Skeletal muscle tissue (tissue), 4 donors: ENCODE data around the gene SERPINB3. TPM values are rescaled to one million over a fixed set of nuclear protein-coding genes. Genes with fewer than 3 reads are reported as not detected.
"Not testable (repeated sequence)": the region's sequence is repeated elsewhere in the genome, so short reads cannot be mapped to it uniquely, and the experiment has no call there.

Experiments
- H3K27ac ChIP-seq: one replicate; pipeline ENCODE4 v1.7.0; 2013; ENCODE audit warnings: mild to moderate bottlenecking, low read depth, low read length, inconsistent platforms
- H3K27me3 ChIP-seq, 3 donors: one replicate each; pipeline ENCODE4 v1.7.0; 2013; ENCODE audit warnings: low read length in 3 of 3; ENCODE audit not compliant: control insufficient read depth in 3 of 3, insufficient read depth in 3 of 3
- H3K36me3 ChIP-seq, 3 donors: one replicate each; pipeline ENCODE4 v1.7.0; 2013; ENCODE audit warnings: low read length in 3 of 3; ENCODE audit not compliant: control insufficient read depth in 3 of 3, insufficient read depth in 3 of 3
- H3K4me1 ChIP-seq, 3 donors: one replicate each; pipeline ENCODE4 v1.7.0; 2013; ENCODE audit warnings: low read length in 3 of 3, mild to moderate bottlenecking in 3 of 3; ENCODE audit not compliant: control insufficient read depth in 3 of 3, insufficient read depth in 3 of 3
- H3K4me3 ChIP-seq, 3 donors: one replicate each; pipeline ENCODE4 v1.7.0; 2013; ENCODE audit warnings: low read length in 3 of 3
- H3K9ac ChIP-seq, 3 donors: one replicate each; pipeline ENCODE4 v1.7.0; 2013; ENCODE audit warnings: low read length in 3 of 3, mild to moderate bottlenecking in 3 of 3, moderate library complexity in 2 of 3, low read depth in 1 of 3
- H3K9me3 ChIP-seq, 3 donors: one replicate each; pipeline ENCODE4 v1.7.0; 2013; ENCODE audit warnings: low read length in 3 of 3; ENCODE audit not compliant: control insufficient read depth in 3 of 3
- total RNA-seq: library from RNA; depleted of rRNA; stranded (reverse); fragments of >200 nt; gene quantifications from one replicate; pipeline ENCODE4 v1.2.3, GENCODE V29; 2014
- donor health status: Osteomylitis.

SERPINB3 gene
- total RNA-seq: not detected

DNA sequence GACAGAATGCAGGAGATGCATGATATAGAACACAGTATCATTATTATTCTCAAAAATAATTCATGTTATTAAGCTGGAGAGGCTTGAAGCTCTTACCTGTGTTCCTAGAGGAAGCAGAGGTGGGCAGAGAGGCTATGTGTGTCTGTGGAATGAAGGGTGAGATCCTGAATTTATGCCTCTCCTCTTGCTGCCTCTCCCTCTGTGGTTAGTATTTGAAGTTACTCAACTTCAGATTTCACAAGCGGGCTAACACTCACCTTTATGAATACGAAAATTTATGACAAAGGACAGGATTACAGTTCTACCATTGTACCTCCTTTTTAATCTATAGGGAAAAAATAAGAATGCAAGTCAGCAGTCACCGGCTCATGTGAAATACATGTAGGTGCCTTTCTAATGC, at the start of gene SERPINB3:
Gene SERPINB3, minus strand, starts transcription at position 144 of the 400 bp plus-strand sequence. CDS start 677 bp downstream, outside the sequence.
- H3K36me3 ChIP-seq, H3K4me3 ChIP-seq, H3K27ac ChIP-seq, H3K9ac ChIP-seq, H3K27me3 ChIP-seq, H3K9me3 ChIP-seq, H3K4me1 ChIP-seq: not testable (repeated sequence)

DNA sequence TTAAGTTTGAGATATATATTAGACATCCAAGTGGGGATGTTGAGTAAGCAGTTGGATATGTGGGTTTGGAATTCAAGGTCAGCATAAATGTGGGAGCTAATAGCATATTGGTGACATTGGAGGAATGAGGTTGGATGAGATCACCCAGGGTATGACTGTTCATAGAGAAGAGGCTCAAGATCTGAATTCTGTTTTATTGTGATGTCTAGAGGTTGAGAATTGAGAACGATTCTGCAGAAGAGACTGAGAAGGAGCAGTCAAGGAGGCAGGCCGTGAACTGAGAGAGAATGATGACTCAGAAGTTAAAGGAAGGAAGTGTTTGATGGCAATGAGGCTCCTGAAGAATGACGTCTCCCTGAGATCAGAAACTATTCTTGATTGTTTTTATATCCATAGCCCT, 47.0 kb upstream of the SERPINB3 start:
- H3K4me3 ChIP-seq: no peak overlapping the region
- H3K9ac ChIP-seq: no peak overlapping the region
- H3K27me3 ChIP-seq: no peaks in the 10 kb centered on the region
- H3K27ac ChIP-seq: no peak overlapping the region
- no peaks in the 10 kb centered on the region for H3K36me3 ChIP-seq
- H3K4me1 ChIP-seq: no peaks in the 10 kb centered on the region
- peaks cover 0 to 5% (median 0%) of the 10 kb centered on the region in 3 donors for H3K9me3 ChIP-seq

DNA sequence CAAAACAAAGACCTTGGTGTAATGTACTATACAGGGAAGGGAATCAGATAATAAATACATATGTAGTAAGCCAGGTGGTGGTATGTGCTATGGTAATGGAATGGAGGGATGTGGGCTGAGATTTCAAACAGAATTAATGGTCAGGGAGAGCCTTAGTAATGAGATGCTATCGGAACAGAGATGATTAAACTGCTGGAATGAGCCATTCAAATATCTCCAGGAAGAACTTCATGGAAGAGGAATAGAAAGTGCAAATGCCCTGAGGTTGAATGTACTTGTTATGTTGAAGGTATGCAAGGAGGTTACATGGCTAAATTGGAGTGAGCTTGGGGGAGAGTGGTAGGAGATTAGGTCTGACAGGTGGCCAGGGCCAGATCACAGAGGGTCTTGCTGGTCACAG, 46.1 kb upstream of the SERPINB3 start:
- H3K27ac ChIP-seq: no peak overlapping the region
- no peak overlapping the region for H3K9ac ChIP-seq
- no peaks in the 10 kb centered on the region for H3K9me3 ChIP-seq
- H3K4me1 ChIP-seq: no peaks in the 10 kb centered on the region
- no peak overlapping the region for H3K4me3 ChIP-seq
- no peaks in the 10 kb centered on the region for H3K36me3 ChIP-seq
- no peaks in the 10 kb centered on the region for H3K27me3 ChIP-seq

DNA sequence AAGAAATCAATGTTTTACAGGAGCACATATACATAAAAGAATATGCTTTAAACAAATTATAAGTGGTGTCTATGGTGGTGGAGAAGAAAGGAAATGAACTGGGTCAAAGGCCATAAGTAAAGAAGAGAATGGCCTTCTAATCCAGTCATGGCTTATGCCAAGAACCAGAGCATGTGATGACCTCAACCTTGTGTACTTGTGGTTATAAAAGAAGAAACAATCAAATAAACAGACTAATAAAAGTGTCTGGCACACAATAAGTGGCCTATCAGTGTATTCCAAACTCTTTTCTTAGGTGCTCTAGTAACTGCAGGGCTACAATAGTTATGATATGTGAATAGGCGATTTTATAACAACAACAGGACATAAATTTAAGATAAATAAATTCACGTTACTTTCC, 43.7 kb upstream of the SERPINB3 start:
- Histone ChIP-seq H3K27ac (no peak overlapping the region), H3K4me1 (no peaks in the 10 kb centered on the region), H3K9ac (no peak overlapping the region), H3K9me3 (no peaks in the 10 kb centered on the region), H3K27me3 (no peaks in the 10 kb centered on the region), H3K36me3 (no peaks in the 10 kb centered on the region), H3K4me3 (no peak overlapping the region)

DNA sequence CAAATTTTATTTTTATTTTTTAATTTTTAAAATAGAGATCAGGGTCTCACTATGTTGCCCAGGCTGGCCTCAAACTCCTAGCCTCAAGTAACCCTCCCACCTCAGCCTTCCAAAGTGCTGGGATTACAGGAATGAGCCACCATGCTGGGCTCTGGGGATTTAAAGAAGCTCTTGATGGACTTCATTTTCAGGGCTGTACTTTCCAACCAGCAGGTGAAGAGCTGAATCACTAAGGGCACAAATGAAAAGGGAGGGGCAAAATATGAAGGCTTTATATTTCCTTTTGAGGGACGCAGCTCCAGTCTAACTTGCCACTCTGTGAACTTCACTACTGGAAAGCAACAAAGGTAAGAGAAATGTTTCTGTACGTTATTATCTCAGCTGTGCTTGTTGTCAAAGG, 41.0 kb upstream of the SERPINB3 start, which contains the start of gene SERPINB11:
Gene SERPINB11, plus strand, starts transcription at position 301 of the 400 bp plus-strand sequence. CDS start 7,234 bp downstream, outside the sequence.
- Histone ChIP-seq H3K36me3 (no peaks in the 10 kb centered on the region), H3K4me1 (no peaks in the 10 kb centered on the region), H3K4me3 (no peak within 1 kb of the TSS), H3K9me3 (no peaks in the 10 kb centered on the region), H3K27me3 (no peaks in the 10 kb centered on the region), H3K27ac (no peak within 1 kb of the TSS), H3K9ac (no peak within 1 kb of the TSS)

DNA sequence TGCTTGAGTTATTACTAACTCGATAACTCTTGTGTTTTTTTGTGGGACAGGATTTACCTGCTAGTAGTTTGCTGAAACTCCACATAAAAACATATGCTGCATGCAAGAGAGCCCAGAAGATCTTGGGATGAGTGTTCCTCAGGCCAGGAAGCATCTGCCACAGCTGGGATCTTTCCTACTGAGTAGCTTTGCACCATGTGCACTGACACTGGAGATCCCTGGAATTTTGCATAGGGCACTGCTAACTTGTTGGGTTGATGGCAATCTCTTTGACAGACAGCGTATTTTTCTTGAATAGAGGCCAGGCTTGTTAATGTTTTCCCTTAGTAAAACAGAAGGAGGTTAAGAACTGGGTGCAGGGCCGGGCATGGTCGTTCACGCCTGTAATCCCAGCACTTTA, 40.3 kb upstream of the SERPINB3 start:
- H3K4me1 ChIP-seq: no peaks in the 10 kb centered on the region
- H3K27ac ChIP-seq: no peak overlapping the region
- no peaks in the 10 kb centered on the region for H3K27me3 ChIP-seq
- H3K9ac ChIP-seq: no peak overlapping the region
- no peaks in the 10 kb centered on the region for H3K9me3 ChIP-seq
- H3K36me3 ChIP-seq: no peaks in the 10 kb centered on the region
- no peak overlapping the region for H3K4me3 ChIP-seq

DNA sequence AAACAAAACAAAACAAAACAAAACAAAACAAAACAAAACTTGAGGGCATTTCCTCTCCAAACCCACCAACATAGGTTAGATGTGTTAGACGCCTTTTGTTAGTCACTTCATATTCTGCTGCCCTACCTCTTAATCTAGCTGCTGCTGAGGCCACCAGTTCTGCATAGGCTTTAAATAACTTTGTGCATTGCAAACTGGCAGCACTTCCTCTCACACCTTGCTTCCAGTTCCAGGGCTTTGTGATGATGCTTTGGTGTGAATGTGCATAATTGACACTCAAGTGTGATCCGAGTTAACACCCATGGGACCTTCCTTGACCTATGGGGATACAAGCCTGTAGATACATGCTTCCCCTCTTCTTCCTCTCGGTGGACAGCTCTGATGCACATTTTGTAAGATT, 38.8 kb upstream of the SERPINB3 start:
- H3K27me3 ChIP-seq: no peaks in the 10 kb centered on the region
- H3K4me1 ChIP-seq: no peaks in the 10 kb centered on the region
- no peak overlapping the region for H3K4me3 ChIP-seq
- H3K36me3 ChIP-seq: no peaks in the 10 kb centered on the region
- no peaks in the 10 kb centered on the region for H3K9me3 ChIP-seq
- no peak overlapping the region for H3K9ac ChIP-seq
- H3K27ac ChIP-seq: no peak overlapping the region

DNA sequence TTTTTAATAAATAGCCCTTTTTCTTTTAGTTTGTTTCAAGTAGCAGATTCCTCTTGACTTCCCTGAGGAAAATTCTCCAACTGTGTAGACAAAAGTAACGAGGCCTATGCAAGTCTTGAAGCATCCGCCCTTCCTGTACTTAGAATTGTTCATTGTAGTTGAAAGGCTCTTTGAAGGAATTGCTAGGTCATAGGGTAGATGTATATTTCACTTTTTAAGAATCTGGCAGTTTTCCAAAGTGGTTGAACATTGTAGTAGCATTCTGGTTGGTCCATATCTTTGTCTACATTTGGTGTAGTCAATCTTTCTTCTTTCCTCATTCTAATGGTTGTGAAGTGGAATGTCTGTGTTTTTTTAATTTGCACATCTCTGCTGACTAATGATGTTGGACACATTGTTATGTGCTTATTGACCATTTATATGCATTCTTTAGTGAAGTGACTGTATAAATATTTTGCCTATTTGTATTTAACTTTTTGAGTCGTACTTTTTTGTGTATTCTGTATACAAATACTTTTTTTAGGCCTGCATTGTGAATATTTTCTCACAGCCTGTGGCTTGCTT, 35.5 kb upstream of the SERPINB3 start:
- Histone ChIP-seq H3K9me3 (no peaks in the 10 kb centered on the region), H3K9ac (no peak overlapping the region), H3K4me1 (no peaks in the 10 kb centered on the region), H3K27me3 (no peaks in the 10 kb centered on the region), H3K4me3 (no peak overlapping the region), H3K36me3 (no peaks in the 10 kb centered on the region), H3K27ac (no peak overlapping the region)

DNA sequence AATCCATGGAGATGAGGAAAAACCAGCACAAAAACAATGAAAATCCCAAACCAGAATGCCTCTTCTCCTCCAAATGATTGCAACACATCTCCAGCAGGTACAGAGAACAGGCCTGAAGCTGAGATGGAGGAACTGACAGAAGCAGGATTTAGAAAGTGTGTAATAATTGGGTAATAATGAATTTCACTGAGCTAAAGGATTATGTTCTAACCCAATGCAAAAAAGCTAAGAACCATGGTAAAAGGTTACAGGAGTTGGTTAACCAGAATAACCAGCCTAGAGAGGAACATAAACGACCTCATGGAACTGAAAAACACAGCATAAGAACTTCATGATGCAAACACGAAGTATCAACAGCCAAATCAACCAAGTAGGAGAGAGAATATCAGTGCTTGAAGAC, 27.4 kb upstream of the SERPINB3 start:
- no peak overlapping the region for H3K9ac ChIP-seq
- H3K27ac ChIP-seq: no peak overlapping the region
- no peaks in the 10 kb centered on the region for H3K4me1 ChIP-seq
- no peaks in the 10 kb centered on the region for H3K36me3 ChIP-seq
- no peaks in the 10 kb centered on the region for H3K9me3 ChIP-seq
- H3K4me3 ChIP-seq: no peak overlapping the region
- H3K27me3 ChIP-seq: no peaks in the 10 kb centered on the region

DNA sequence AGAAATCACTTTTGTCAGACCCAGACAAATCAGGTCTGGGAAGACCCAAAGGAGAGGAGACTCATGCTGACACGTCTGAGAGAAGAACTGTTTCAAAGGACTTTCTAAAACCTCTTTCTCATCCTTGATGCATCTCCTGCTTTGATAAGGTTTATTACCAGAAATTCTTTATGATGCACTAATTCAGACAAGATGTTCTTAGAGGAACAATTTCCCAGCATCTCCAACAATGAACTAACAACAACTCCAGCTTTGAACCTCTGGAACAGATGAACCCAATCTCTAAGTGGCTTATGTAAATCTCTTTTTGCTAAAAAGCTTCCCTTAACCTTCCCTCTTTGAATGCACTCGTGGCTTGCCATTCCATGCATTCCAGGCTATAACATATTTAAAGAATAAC, 25.2 kb upstream of the SERPINB3 start:
- Histone ChIP-seq H3K4me1 (no peaks in the 10 kb centered on the region), H3K27ac (no peak overlapping the region), H3K4me3 (no peak overlapping the region), H3K9me3 (no peaks in the 10 kb centered on the region), H3K9ac (no peak overlapping the region), H3K27me3 (no peaks in the 10 kb centered on the region), H3K36me3 (no peaks in the 10 kb centered on the region)
